H1 (cell line): ENCODE measurements around the gene SLC8B1. TPM values are rescaled to one million over a fixed set of nuclear protein-coding genes. Genes with fewer than 3 reads are reported as not detected.

Experiments
- CTCF ChIA-PET: fragments of 300-600 bp; sonication (Branson Sonifier 250); formaldehyde crosslinking; loops from one replicate; lab custom pipeline; 2021; ENCODE audit not compliant: partially characterized antibody; lab: Charles Lee
- POLR2A ChIA-PET: fragments of 300-600 bp; sonication (Branson Sonifier 250); formaldehyde crosslinking; loops from one replicate; lab custom pipeline; 2021; ENCODE audit warnings: inconsistent platforms; ENCODE audit not compliant: partially characterized antibody; lab: Charles Lee
- DNase-seq, 2 experiments: peaks; one replicate each; pipeline versions ENCODE4 v3.0.0 to v3.0.0-alpha.2; 2010 to 2022; ENCODE audit warnings: low spot score in 2 of 2, low read depth in 1 of 2, mixed read lengths in 1 of 2
- FAIRE-seq: peaks from 2 replicates; lab custom pipeline; 2011; peaks lifted over from hg19 to GRCh38; lab: Jason Lieb, UNC
- H2AFZ ChIP-seq: 2 replicates; pipeline ENCODE4 v1.8.1; 2012; ENCODE audit warnings: low read length, inconsistent platforms
- H2AK5ac ChIP-seq: 2 replicates; pipeline ENCODE4 v1.6.1; 2013; ENCODE audit warnings: low read depth, low read length
- H2BK120ac ChIP-seq: replicated peaks from 2 replicates; pipeline ENCODE3; 2013; ENCODE audit warnings: low read depth, low read length, inconsistent platforms
- H2BK12ac ChIP-seq: 2 replicates; pipeline ENCODE4 v1.6.1; 2013; ENCODE audit warnings: low read depth, low read length
- H2BK15ac ChIP-seq: 2 replicates; pipeline ENCODE4 v1.6.1; 2013; ENCODE audit warnings: low read length
- H2BK20ac ChIP-seq: 2 replicates; pipeline ENCODE4 v1.6.1; 2013; ENCODE audit warnings: low read length
- H2BK5ac ChIP-seq: 2 replicates; pipeline ENCODE4 v1.6.1; 2013; ENCODE audit warnings: low read depth, low read length
- H3K14ac ChIP-seq: 2 replicates; pipeline ENCODE4 v1.6.1; 2013; ENCODE audit warnings: inconsistent platforms; ENCODE audit not compliant: insufficient read length
- H3K18ac ChIP-seq: 2 replicates; pipeline ENCODE4 v1.6.1; 2013; ENCODE audit warnings: low read length; ENCODE audit errors: extremely low read depth
- H3K23ac ChIP-seq: 2 replicates; pipeline ENCODE4 v1.6.1; 2013; ENCODE audit warnings: inconsistent platforms; ENCODE audit not compliant: insufficient read length
- H3K23me2 ChIP-seq: 2 replicates; pipeline ENCODE4 v1.6.1; 2013; ENCODE audit warnings: low read depth, low read length
- H3K27ac ChIP-seq: 2 replicates; pipeline ENCODE4 v1.6.1; 2011; ENCODE audit warnings: low read depth, low read length, inconsistent platforms
- H3K27me3 ChIP-seq, 4 experiments: replicated peaks in 1 of 4; 1 replicate in 1 of 4; 2 replicates in 3 of 4; pipeline versions ENCODE4 v1.6.1 to v1.8.1; 2011 to 2013; ENCODE audit warnings: low read length in 3 of 4, mild to moderate bottlenecking in 3 of 4, inconsistent platforms in 2 of 4, mixed read lengths in 2 of 4, moderate library complexity in 1 of 4; ENCODE audit not compliant: control insufficient read depth in 3 of 4, insufficient read depth in 3 of 4; ENCODE audit errors: extremely low read depth in 1 of 4
- H3K36me3 ChIP-seq, 4 experiments: 2 replicates each; pipeline versions ENCODE4 v1.6.1 to v1.8.1; 2011 to 2013; ENCODE audit warnings: mild to moderate bottlenecking in 4 of 4, low read length in 3 of 4, moderate library complexity in 2 of 4, control low read depth in 1 of 4, inconsistent platforms in 1 of 4; ENCODE audit not compliant: insufficient read depth in 4 of 4, control insufficient read depth in 2 of 4
- H3K4ac ChIP-seq: replicated peaks from 2 replicates; pipeline ENCODE3; 2013; ENCODE audit warnings: low read length, low read depth, mixed read lengths, inconsistent platforms; ENCODE audit not compliant: insufficient read length
- H3K4me1 ChIP-seq, 4 experiments: replicated peaks in 1 of 4; 1 replicate in 1 of 4; 2 replicates in 3 of 4; pipeline versions ENCODE4 v1.6.1 to v1.8.1; 2011 to 2013; ENCODE audit warnings: low read length in 3 of 4, inconsistent platforms in 2 of 4, mixed read lengths in 1 of 4; ENCODE audit not compliant: insufficient read depth in 4 of 4, control insufficient read depth in 3 of 4
- H3K4me2 ChIP-seq, 2 experiments: 2 replicates each; pipeline versions ENCODE4 v1.6.1 to v1.8.1; 2011 to 2013; ENCODE audit warnings: low read depth in 2 of 2, low read length in 2 of 2, control low read depth in 1 of 2, inconsistent platforms in 1 of 2, mild to moderate bottlenecking in 1 of 2; ENCODE audit not compliant: insufficient read depth in 1 of 2
- H3K4me3 ChIP-seq, 4 experiments: fragments of 200-600, 300-600 bp in 1 of 4; sonication (generic), shearing (Covaris generic), sonication (Bioruptor Twin) in 1 of 4; 2 replicates each; pipeline versions ENCODE4 v1.5.1 to v1.8.1; 2011 to 2016; ENCODE audit warnings: low read length in 4 of 4, low read depth in 3 of 4, control low read depth in 2 of 4, inconsistent platforms in 2 of 4, mild to moderate bottlenecking in 2 of 4, mixed read lengths in 1 of 4, moderate library complexity in 1 of 4; ENCODE audit not compliant: insufficient read depth in 2 of 4; ENCODE audit errors: extremely low read depth in 1 of 4
- H3K56ac ChIP-seq: replicated peaks from 2 replicates; pipeline ENCODE3; 2013; ENCODE audit warnings: low read depth, mild to moderate bottlenecking, mixed read lengths, low read length, inconsistent platforms; ENCODE audit not compliant: insufficient read length
- H3K79me1 ChIP-seq: 2 replicates; pipeline ENCODE4 v1.6.1; 2013; ENCODE audit warnings: low read depth, low read length, control low read depth
- H3K79me2 ChIP-seq, 2 experiments: 2 replicates each; pipeline versions ENCODE4 v1.6.1 to v1.8.1; 2012 to 2013; ENCODE audit warnings: low read length in 2 of 2, mild to moderate bottlenecking in 2 of 2, inconsistent platforms in 1 of 2; ENCODE audit not compliant: insufficient read depth in 2 of 2, control insufficient read depth in 1 of 2
- H3K9ac ChIP-seq, 4 experiments: replicated peaks in 1 of 4; 1 replicate in 1 of 4; 2 replicates in 3 of 4; pipeline versions ENCODE4 v1.6.1 to v1.8.1; 2011 to 2013; ENCODE audit warnings: low read depth in 3 of 4, low read length in 3 of 4, control low read depth in 2 of 4, mild to moderate bottlenecking in 2 of 4, moderate library complexity in 2 of 4, inconsistent platforms in 1 of 4; ENCODE audit errors: extremely low read depth in 1 of 4
- H3K9me3 ChIP-seq, 2 experiments: 2 replicates each; pipeline versions ENCODE4 v1.6.1 to v1.8.1; 2012 to 2013; ENCODE audit warnings: mild to moderate bottlenecking in 2 of 2, moderate library complexity in 2 of 2, control low read depth in 1 of 2, inconsistent platforms in 1 of 2, low read depth in 1 of 2, low read length in 1 of 2, mixed read lengths in 1 of 2; ENCODE audit not compliant: insufficient read depth in 2 of 2
- H4K20me1 ChIP-seq, 2 experiments: replicated peaks in 1 of 2; 2 replicates each; pipeline versions ENCODE3 to v1.8.1; 2011 to 2013; ENCODE audit warnings: inconsistent platforms in 2 of 2, low read length in 2 of 2, mild to moderate bottlenecking in 1 of 2; ENCODE audit not compliant: insufficient read depth in 2 of 2, control insufficient read depth in 1 of 2
- H4K5ac ChIP-seq: 2 replicates; pipeline ENCODE4 v1.6.1; 2013; ENCODE audit warnings: low read length, low read depth, mixed read lengths, inconsistent platforms; ENCODE audit not compliant: insufficient read length
- H4K8ac ChIP-seq: 2 replicates; pipeline ENCODE4 v1.8.0; 2013; ENCODE audit warnings: mild to moderate bottlenecking, moderate library complexity, low read length, inconsistent platforms; ENCODE audit not compliant: insufficient read depth; ENCODE audit errors: extremely low read depth
- H4K91ac ChIP-seq: replicated peaks from 2 replicates; pipeline ENCODE3; 2013; ENCODE audit warnings: low read length, mixed read lengths, inconsistent platforms; ENCODE audit not compliant: insufficient read length
- CTCF ChIP-seq, 3 experiments: IDR thresholded peaks; 1 replicate in 2 of 3; 2 replicates in 1 of 3; pipeline versions ENCODE4 v1.5.1 to v1.6.1; 2011; ENCODE audit warnings: low read length in 3 of 3, mild to moderate bottlenecking in 3 of 3, inconsistent platforms in 2 of 3, low read depth in 1 of 3, moderate library complexity in 1 of 3; ENCODE audit not compliant: insufficient read depth in 1 of 3; ENCODE audit errors: control extremely low read depth in 1 of 3
- JUND ChIP-seq: IDR thresholded peaks from 2 replicates; pipeline ENCODE4 v1.6.1; 2011; ENCODE audit warnings: mild to moderate bottlenecking, improper control_type of control experiment, low read length
- MAX ChIP-seq: IDR thresholded peaks from 2 replicates; pipeline ENCODE4 v1.6.1; 2012; ENCODE audit warnings: inconsistent platforms
- TEAD4 ChIP-seq: IDR thresholded peaks from 2 replicates; pipeline ENCODE4 v1.6.1; 2012; ENCODE audit warnings: low read depth, low read length, inconsistent platforms, mixed read lengths
- WGBS, 2 experiments: shearing (Covaris generic) in 1 of 2; methylation state at CpG; one replicate each; pipeline versions ENCODE4 v1.1.6 to v1.1.7; 2013 to 2015; ENCODE audit warnings: low lambda C conversion rate in 2 of 2, mixed read lengths in 2 of 2, inconsistent platforms in 1 of 2, low coverage in 1 of 2, missing lambda C conversion rate in 1 of 2; ENCODE audit not compliant: insufficient replicate concordance in 2 of 2, insufficient coverage in 1 of 2, insufficient read length in 1 of 2; ENCODE audit errors: extremely low coverage in 1 of 2, missing lambda C conversion rate in 1 of 2; 5-methylcytosine and 5-hydroxymethylcytosine counted together
- polyA plus RNA-seq, 7 experiments: library from polyadenylated mRNA; depleted of rRNA in 3 of 7; stranded (reverse) in 5 of 7; unstranded in 2 of 7; fragments of >200 nt in 5 of 7; fragments of 200-250 nt in 2 of 7; gene quantifications; 1 replicate in 5 of 7; 2 replicates in 1 of 7; 4 replicates in 1 of 7; pipeline versions ENCODE4 v1.2.1 to v1.2.3, GENCODE V29; 2011 to 2013; ENCODE audit warnings: missing spikeins in 2 of 7, mixed read lengths in 2 of 7
- total RNA-seq: library from RNA; stranded (reverse); fragmentation: NEBNext Ultra II Directional; extraction: Animal tissue kit (Norgen Biotek cat#: 25700); gene quantifications from 2 replicates; pipeline ENCODE4 v1.2.1, GENCODE V29; 2021

The SLC8B1 gene
- total and polyA plus RNA-seq, 2 of the 8 experiments (the other 6 are each of a cell fraction or from before 2014, with no cell fraction given) = 11.2 to 19.1 TPM

GRCh38 chr12:113299619-113300237, 35.2 kb downstream of the SLC8B1 start:
- H3K23me2 ChIP-seq = peaks cover 1% of the 10 kb centered on the region; the same call in 1 of the 2 replicates
- no peak for TF ChIP-seq CTCF (IDR thresholded peaks at IDR 0.05; ENCODE audit: control extremely low read depth in 1 of 3, insufficient read depth in 1 of 3, low read depth in 1 of 3, low read length in 3 of 3)
- peak; percentile 59; the same call in 1 of the 2 replicates for TF ChIP-seq JUND
- peak; percentile 42 for TF ChIP-seq MAX
- TF ChIP-seq TEAD4 = peak; percentile 40
- H3K79me1 ChIP-seq = no peaks in the 10 kb centered on the region
- WGBS, 2 experiments = 65% methylated on average over 14 of the region's 14 CpGs; no CpG with 5 or more reads in 1 of the 2 experiments
- no peak overlapping the region for H3K23ac ChIP-seq
- H3K4ac ChIP-seq = peak overlapping the region; percentile 65
- no peak overlapping the region for H2BK120ac ChIP-seq
- peak overlapping the region; percentile 30; the same call in 1 of the 2 replicates for H2BK12ac ChIP-seq
- H3K4me2 ChIP-seq = peak overlapping the region in 1 of 2 experiments; percentile 6; a peak in 1 of 4 replicates
- no peak overlapping the region for H3K4me3 ChIP-seq
- POLR2A ChIA-PET = interaction anchor here (1.1 to 4.2 kb wide), 4 partner anchors 11 to 114 kb away, joined by 3 to 20 read pairs (median 4); partner anchors contain the start of genes DDX54 and RITA1
- H3K56ac ChIP-seq = no peak overlapping the region
- peak in 1 of 2 experiments; percentile 49 for DNase-seq
- CTCF ChIA-PET = interaction anchor here (0.7 to 1.6 kb wide), 2 partner anchors 19 to 104 kb away, joined by 3 to 7 read pairs; no protein-coding TSS in a partner anchor
- H2AFZ ChIP-seq = no peak overlapping the region
- H3K9me3 ChIP-seq = no peaks in the 10 kb centered on the region
- H3K36me3 ChIP-seq = no peaks in the 10 kb centered on the region
- peaks cover 0 to 9% (median 8%) of the 10 kb centered on the region in 4 experiments; a peak in 5 of 7 replicates for H3K4me1 ChIP-seq
- H4K8ac ChIP-seq = peak overlapping the region; percentile 9; the same call in 1 of the 2 replicates
- 0 out of 2 replicates have a peak overlapping the region, but pooled peaks have one; percentile 48 for H2BK20ac ChIP-seq
- peak overlapping the region; percentile 66 for H2BK5ac ChIP-seq
- H3K27ac ChIP-seq = 0 out of 2 replicates have a peak overlapping the region, but pooled peaks have one; percentile 50
- peaks cover 0 to 2% of the 10 kb centered on the region in 2 experiments for H4K20me1 ChIP-seq
- no peak overlapping the region for H3K14ac ChIP-seq
- H3K18ac ChIP-seq = peak overlapping the region; percentile 60
- peak overlapping the region in 1 of 4 experiments; percentile 34; a peak in 1 of 7 replicates for H3K9ac ChIP-seq
- H4K91ac ChIP-seq = peak overlapping the region; percentile 61
- H3K79me2 ChIP-seq = no peaks in the 10 kb centered on the region
- peak overlapping the region; percentile 0; the same call in 1 of the 2 replicates for H2AK5ac ChIP-seq
- peak overlapping the region; percentile 18 for H4K5ac ChIP-seq
- H3K27me3 ChIP-seq = no peaks in the 10 kb centered on the region
- FAIRE-seq = no peak
- peak overlapping the region; percentile 88; the same call in 1 of the 2 replicates for H2BK15ac ChIP-seq
